ENCODE data around the gene ZFPL1. TPM values are rescaled to one million over a fixed set of nuclear protein-coding genes. Genes with fewer than 3 reads are reported as not detected.
A peak's percentile ranks its signal among the peaks of the same experiment; 100 is the strongest.

ZFPL1 gene
- total RNA-seq, 2 donors from 2014 or later, result 36.0 to 51.2 TPM

DNA sequence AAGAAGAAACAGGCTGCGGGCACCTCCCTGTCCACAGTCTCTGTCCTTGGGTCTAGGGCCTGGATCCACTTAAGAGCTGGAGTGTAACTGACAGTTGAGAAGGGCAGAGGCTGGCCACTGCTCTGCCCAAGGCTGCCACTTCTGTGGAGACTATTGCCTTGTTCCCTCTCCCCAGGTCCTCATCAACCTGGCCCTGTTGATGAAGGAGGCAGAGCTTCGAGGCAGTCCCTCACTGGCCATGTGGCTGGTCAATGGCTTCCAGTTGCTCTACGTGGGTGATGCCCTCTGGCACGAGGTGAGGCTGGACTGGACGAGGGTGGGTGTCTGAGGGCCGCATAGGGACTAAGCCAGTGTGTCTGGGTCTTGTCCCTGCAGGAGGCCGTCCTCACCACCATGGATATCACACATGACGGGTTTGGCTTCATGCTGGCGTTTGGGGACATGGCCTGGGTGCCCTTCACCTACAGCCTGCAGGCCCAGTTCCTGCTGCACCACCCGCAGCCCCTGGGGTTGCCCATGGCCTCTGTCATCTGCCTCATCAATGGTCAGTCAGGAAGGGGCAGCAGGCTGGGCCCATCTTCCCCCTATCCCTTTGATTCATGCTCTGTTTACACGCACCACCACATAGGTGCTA is 30.6 kb downstream of the ZFPL1 start:
- Histone ChIP-seq H3K27me3 (replicated peaks; ENCODE audit: insufficient read depth) (no peaks in the 10 kb centered on the region), H3K36me3 (peaks cover 3% of the 10 kb centered on the region), H3K9me3 (no peaks in the 10 kb centered on the region), H3K4me3 (no peak overlapping the region), H3K4me1 (ENCODE audit: control insufficient read depth in 1 of 2, low read depth in 2 of 2) (peaks cover 25 to 47% of the 10 kb centered on the region in 2 donors), H3K27ac (no peak overlapping the region)
- DNase-seq (ENCODE audit: low spot score), result no peak
- ATAC-seq (ENCODE audit: insufficient number of reproducible peaks, low FRiP score, low read depth), result no peak
- TF ChIP-seq, protein P1, sequence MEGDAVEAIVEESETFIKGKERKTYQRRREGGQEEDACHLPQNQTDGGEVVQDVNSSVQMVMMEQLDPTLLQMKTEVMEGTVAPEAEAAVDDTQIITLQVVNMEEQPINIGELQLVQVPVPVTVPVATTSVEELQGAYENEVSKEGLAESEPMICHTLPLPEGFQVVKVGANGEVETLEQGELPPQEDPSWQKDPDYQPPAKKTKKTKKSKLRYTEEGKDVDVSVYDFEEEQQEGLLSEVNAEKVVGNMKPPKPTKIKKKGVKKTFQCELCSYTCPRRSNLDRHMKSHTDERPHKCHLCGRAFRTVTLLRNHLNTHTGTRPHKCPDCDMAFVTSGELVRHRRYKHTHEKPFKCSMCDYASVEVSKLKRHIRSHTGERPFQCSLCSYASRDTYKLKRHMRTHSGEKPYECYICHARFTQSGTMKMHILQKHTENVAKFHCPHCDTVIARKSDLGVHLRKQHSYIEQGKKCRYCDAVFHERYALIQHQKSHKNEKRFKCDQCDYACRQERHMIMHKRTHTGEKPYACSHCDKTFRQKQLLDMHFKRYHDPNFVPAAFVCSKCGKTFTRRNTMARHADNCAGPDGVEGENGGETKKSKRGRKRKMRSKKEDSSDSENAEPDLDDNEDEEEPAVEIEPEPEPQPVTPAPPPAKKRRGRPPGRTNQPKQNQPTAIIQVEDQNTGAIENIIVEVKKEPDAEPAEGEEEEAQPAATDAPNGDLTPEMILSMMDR (IDR thresholded peaks at IDR 0.05), result no peak

DNA sequence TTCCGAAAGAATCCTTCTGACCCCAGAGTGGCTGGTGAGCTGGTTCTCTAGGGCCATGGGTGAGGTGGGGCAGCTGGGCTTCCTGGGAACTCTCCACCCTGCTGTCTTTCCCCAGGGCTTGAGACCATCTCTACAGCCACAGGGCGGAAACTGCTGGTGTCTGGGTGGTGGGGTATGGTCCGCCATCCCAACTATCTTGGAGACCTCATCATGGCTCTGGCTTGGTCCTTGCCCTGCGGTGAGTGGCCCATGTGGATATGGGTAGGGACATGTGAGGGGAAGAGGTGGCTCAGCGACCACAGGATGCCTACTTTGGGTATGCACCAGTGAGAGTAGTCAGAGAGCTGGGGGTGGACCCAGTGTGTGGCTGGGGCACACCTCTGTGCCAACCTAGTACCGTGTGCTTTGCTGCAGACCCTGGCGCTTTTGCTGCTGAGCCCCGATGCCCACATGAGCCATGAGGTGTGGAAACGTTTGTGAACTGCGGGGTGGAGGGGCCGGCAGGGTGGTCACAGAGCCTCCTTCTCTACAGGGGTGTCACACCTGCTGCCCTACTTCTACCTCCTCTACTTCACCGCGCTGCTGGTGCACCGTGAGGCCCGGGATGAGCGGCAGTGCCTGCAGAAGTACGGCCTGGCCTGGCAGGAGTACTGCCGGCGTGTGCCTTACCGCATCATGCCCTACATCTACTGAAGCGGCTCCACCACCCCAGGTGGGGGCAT is 31.5 kb downstream of the ZFPL1 start:
- TF ChIP-seq, protein P1 (IDR thresholded peaks at IDR 0.05), result no peak
- no peak for DNase-seq (ENCODE audit: low spot score)
- no peaks in the 10 kb centered on the region for H3K27me3 ChIP-seq (replicated peaks; ENCODE audit: insufficient read depth)
- no peak overlapping the region for H3K4me3 ChIP-seq
- H3K36me3 ChIP-seq, result peaks cover 10% of the 10 kb centered on the region
- H3K4me1 ChIP-seq (ENCODE audit: control insufficient read depth in 1 of 2, low read depth in 2 of 2), result peaks cover 25 to 45% of the 10 kb centered on the region in 2 donors
- H3K9me3 ChIP-seq, result no peaks in the 10 kb centered on the region
- ATAC-seq (ENCODE audit: insufficient number of reproducible peaks, low FRiP score, low read depth), result no peak
- no peak overlapping the region for H3K27ac ChIP-seq

- H3K27ac ChIP-seq, result peak overlapping the region; percentile 75 to 85
- peaks cover 15% of the 10 kb centered on the region for H3K36me3 ChIP-seq
- ATAC-seq (ENCODE audit: insufficient number of reproducible peaks, low FRiP score, low read depth) (no peak), DNase-seq (ENCODE audit: low spot score) (no peak)
- TF ChIP-seq, protein P1 (IDR thresholded peaks at IDR 0.05), result no peak
- peak overlapping the region; percentile 85 for H3K4me3 ChIP-seq
- peaks cover 33 to 47% of the 10 kb centered on the region in 2 donors for H3K4me1 ChIP-seq (ENCODE audit: control insufficient read depth in 1 of 2, low read depth in 2 of 2)
- H3K27me3 ChIP-seq (replicated peaks; ENCODE audit: insufficient read depth), result no peaks in the 10 kb centered on the region
- no peaks in the 10 kb centered on the region for H3K9me3 ChIP-seq
Measured at GRCh38 chr11:65116370-65117205, 32.6 kb downstream of the ZFPL1 start.

DNA sequence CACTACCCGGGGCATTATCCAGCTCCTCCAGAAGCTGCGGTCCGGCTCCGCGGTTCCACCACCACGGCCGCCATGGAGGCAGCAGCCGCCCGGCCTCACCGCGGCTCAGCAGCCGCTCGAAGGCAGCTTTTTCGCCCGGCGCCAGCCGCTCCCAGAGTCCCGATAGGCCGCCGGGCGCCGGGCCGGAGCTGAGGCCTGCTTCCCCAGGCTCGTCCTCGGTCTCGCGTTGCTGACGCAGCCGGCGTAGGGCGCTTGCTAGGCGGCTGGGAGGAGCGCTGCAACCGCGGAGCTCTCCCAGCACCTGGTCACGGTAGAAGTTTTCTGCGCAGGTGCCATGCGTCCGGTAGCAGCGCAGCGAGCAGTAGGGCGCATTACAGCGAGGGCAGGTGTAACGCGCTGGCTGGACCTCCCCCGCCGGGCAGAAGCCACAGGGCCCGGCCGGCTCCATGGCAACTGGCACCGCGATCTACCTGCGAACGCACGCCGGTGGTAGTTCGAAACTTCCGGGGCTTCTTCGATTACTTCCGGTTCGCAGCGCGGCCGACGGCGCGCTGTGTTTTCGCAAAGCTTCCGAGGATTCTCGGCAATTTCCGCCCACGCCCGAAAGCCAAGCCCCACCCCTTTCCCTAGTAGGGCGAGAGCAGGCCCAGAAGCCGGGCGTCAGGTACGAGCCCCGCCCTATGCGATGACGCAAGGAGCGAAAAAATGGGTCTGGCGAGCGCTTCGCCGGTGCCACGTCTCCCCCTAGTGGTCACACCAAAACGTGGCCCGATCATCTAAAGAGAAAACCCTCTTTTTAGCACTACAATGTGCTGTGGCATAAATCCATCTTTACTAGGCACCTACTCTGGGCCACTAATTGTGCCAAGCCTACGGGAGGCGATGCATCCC is 33.4 kb downstream of the ZFPL1 start, which contains the start of gene ZNHIT2:
ZNHIT2 (minus strand) TSS at position 496 of the 891 bp plus-strand sequence; CDS start at position 448, 48 bp downstream.
- Histone ChIP-seq H3K27ac (peak within 1 kb of the TSS; percentile 75 to 85), H3K9me3 (no peaks in the 10 kb centered on the region), H3K36me3 (peaks cover 15% of the 10 kb centered on the region), H3K27me3 (replicated peaks; ENCODE audit: insufficient read depth) (no peaks in the 10 kb centered on the region), H3K4me1 (ENCODE audit: control insufficient read depth in 1 of 2, low read depth in 2 of 2) (peaks cover 26 to 39% of the 10 kb centered on the region in 2 donors), H3K4me3 (peak within 1 kb of the TSS; percentile 85)
- ATAC-seq (ENCODE audit: insufficient number of reproducible peaks, low FRiP score, low read depth) (peak; percentile 74), DNase-seq (ENCODE audit: low spot score) (peak; percentile 97)
- TF ChIP-seq, protein P1 (IDR thresholded peaks at IDR 0.05), result peak; percentile 95
